CD4-positive, CD25-positive, alpha-beta regulatory T cell (primary cell): Measurements from ENCODE around the gene BOC. TPM values are rescaled to one million over a fixed set of nuclear protein-coding genes. Genes with fewer than 3 reads are reported as not detected.

Experiments
- ATAC-seq, 2 donors: fragments of 150-1000 bp; cut with Tn5 transposase; one replicate each; pipeline ENCODE4 v1.10.0; 2021; ENCODE audit warnings: low read depth in 2 of 2, moderate number of reproducible peaks in 2 of 2, moderate library complexity in 1 of 2
- DNase-seq, 3 donors: peaks; one replicate each; pipeline versions ENCODE4 v3.0.0 to v3.0.0-alpha.2; 2012 to 2022; ENCODE audit warnings: mixed read lengths in 1 of 3
- H3K27ac ChIP-seq: one replicate; pipeline ENCODE4 v1.7.0; 2013; ENCODE audit warnings: mild to moderate bottlenecking, low read length; ENCODE audit not compliant: insufficient read depth, poor library complexity, severe bottlenecking
- H3K27me3 ChIP-seq: one replicate; pipeline ENCODE4 v1.7.0; 2013; ENCODE audit warnings: low read length; ENCODE audit not compliant: control insufficient read depth, insufficient read depth
- H3K36me3 ChIP-seq: one replicate; pipeline ENCODE4 v1.7.0; 2013; ENCODE audit warnings: mild to moderate bottlenecking, low read length, moderate library complexity; ENCODE audit not compliant: control insufficient read depth, insufficient read depth
- H3K4me1 ChIP-seq: 2 replicates; pipeline ENCODE4 v1.7.0; 2013; ENCODE audit warnings: mild to moderate bottlenecking, low read length; ENCODE audit not compliant: insufficient read depth, control insufficient read depth, poor library complexity, severe bottlenecking
- H3K4me3 ChIP-seq: one replicate; pipeline ENCODE4 v1.7.0; 2013; ENCODE audit warnings: low read depth, mild to moderate bottlenecking, low read length, moderate library complexity
- H3K9me3 ChIP-seq, 2 experiments: 1 replicate in 1 of 2; 2 replicates in 1 of 2; pipeline ENCODE4 v1.7.0; 2013; ENCODE audit warnings: low read length in 2 of 2, mild to moderate bottlenecking in 1 of 2, moderate library complexity in 1 of 2; ENCODE audit not compliant: control insufficient read depth in 2 of 2
- H3K27ac Mint-ChIP-seq, 3 donors: one replicate each; pipeline ENCODE4 v1.8.0; 2020 to 2022; ENCODE audit warnings: mild to moderate bottlenecking in 3 of 3, mixed read lengths in 3 of 3, moderate library complexity in 2 of 3
- H3K27me3 Mint-ChIP-seq: one replicate; pipeline ENCODE4 v1.8.0; 2022; ENCODE audit warnings: mild to moderate bottlenecking, mixed read lengths
- H3K36me3 Mint-ChIP-seq: one replicate; pipeline ENCODE4 v1.8.0; 2020; ENCODE audit warnings: mixed read lengths
- H3K4me1 Mint-ChIP-seq, 4 donors: one replicate each; pipeline ENCODE4 v1.8.0; 2020 to 2022; ENCODE audit warnings: mixed read lengths in 4 of 4, mild to moderate bottlenecking in 1 of 4
- H3K4me3 Mint-ChIP-seq, 4 donors: one replicate each; pipeline ENCODE4 v1.8.0; 2020 to 2022; ENCODE audit warnings: mild to moderate bottlenecking in 4 of 4, mixed read lengths in 4 of 4, moderate library complexity in 3 of 4
- H3K9me3 Mint-ChIP-seq, 7 donors: one replicate each; pipeline ENCODE4 v1.8.0; 2020 to 2022; ENCODE audit warnings: mixed read lengths in 7 of 7, mild to moderate bottlenecking in 3 of 7, moderate library complexity in 2 of 7
- polyA plus RNA-seq, 4 donors: library from polyadenylated mRNA; unstranded; fragments of 300-500 nt; fragmentation: Illumina TruSeq; gene quantifications; one replicate each; pipeline ENCODE4 v1.2.3, GENCODE V29; 2021
- total RNA-seq: library from RNA; stranded (reverse); gene quantifications from one replicate; pipeline ENCODE4 v1.2.3, GENCODE V29; 2022

The BOC gene
- total and polyA plus RNA-seq, 5 donors from 2014 or later = not detected

DNA sequence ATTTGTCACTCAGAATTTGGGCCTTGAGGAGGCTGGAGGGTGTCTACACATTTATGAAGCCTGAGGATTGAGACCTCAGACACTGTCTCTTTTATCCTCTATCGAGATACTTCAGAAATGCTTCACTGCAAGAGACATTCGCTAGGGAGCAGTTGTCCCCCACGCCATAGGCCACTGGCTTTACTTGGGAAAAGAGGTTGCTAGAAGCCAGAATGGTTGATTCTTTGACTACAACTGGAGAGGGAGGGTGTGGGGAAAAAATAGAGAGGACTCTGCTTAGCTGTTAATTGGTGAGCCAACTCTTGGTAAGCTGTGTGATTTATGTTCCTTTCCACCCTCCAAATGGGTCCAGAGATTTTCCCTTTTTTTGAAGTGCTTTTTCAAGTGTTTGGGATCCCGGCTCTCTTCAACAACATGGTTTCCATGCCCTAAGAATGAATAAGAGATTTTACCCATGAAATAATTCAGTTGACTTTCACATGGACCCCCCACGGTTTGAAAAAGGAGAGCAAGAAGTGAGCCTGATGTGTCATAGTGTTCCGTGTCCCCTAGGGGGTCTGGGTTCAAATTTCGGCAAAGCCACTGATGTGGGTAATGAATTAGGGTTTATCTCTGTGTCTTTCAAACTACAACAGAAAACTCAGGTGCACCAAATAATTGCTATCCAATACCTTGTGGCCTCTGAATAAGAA lies 2.7 kb downstream of the BOC start:
- Histone ChIP-seq H3K27ac (no peak overlapping the region), H3K9me3 (no peaks in the 10 kb centered on the region), H3K36me3 (no peaks in the 10 kb centered on the region), H3K4me3 (no peak overlapping the region), H3K27me3 (peaks cover 21% of the 10 kb centered on the region), H3K4me1 (no peaks in the 10 kb centered on the region)
- DNase-seq = no peak
- H3K27me3 Mint-ChIP-seq = peaks cover 58% of the 10 kb centered on the region
- peaks cover 0 to 15% (median 5%) of the 10 kb centered on the region in 4 donors for H3K4me1 Mint-ChIP-seq
- H3K4me3 Mint-ChIP-seq = peak overlapping the region in 1 of 4 donors; percentile 11
- ATAC-seq = no peak
- H3K9me3 Mint-ChIP-seq = peaks cover 0 to 2% (median 0%) of the 10 kb centered on the region in 7 donors
- H3K27ac Mint-ChIP-seq = no peak overlapping the region
- no peaks in the 10 kb centered on the region for H3K36me3 Mint-ChIP-seq

- no peak for DNase-seq
- Histone ChIP-seq H3K36me3 (no peaks in the 10 kb centered on the region), H3K9me3 (no peaks in the 10 kb centered on the region), H3K27me3 (peaks cover 16% of the 10 kb centered on the region), H3K4me1 (no peaks in the 10 kb centered on the region), H3K4me3 (no peak overlapping the region), H3K27ac (no peak overlapping the region)
- ATAC-seq = no peak
- Mint-ChIP-seq H3K27me3 (peaks cover 49% of the 10 kb centered on the region), H3K4me1 (peaks cover 0 to 15% (median 5%) of the 10 kb centered on the region in 4 donors), H3K27ac (no peak overlapping the region), H3K36me3 (no peaks in the 10 kb centered on the region), H3K9me3 (peaks cover 0 to 2% (median 0%) of the 10 kb centered on the region in 7 donors), H3K4me3 (no peak overlapping the region)
These were observed 3.7 kb downstream of the BOC start for GRCh38 chr3:113214917-113215595.

- DNase-seq (no peak), ATAC-seq (no peak)
- H3K4me1 Mint-ChIP-seq = peaks cover 0 to 10% (median 3%) of the 10 kb centered on the region in 4 donors
- Histone ChIP-seq H3K9me3 (no peaks in the 10 kb centered on the region), H3K36me3 (no peaks in the 10 kb centered on the region), H3K27me3 (peaks cover 16% of the 10 kb centered on the region), H3K4me1 (no peaks in the 10 kb centered on the region), H3K27ac (no peak overlapping the region), H3K4me3 (no peak overlapping the region)
- peaks cover 0 to 2% (median 0%) of the 10 kb centered on the region in 7 donors for H3K9me3 Mint-ChIP-seq
- no peak overlapping the region for H3K4me3 Mint-ChIP-seq
- peaks cover 43% of the 10 kb centered on the region for H3K27me3 Mint-ChIP-seq
- H3K36me3 Mint-ChIP-seq = no peaks in the 10 kb centered on the region
- no peak overlapping the region for H3K27ac Mint-ChIP-seq
These were observed 5.0 kb downstream of the BOC start for GRCh38 chr3:113216393-113216792.

DNA sequence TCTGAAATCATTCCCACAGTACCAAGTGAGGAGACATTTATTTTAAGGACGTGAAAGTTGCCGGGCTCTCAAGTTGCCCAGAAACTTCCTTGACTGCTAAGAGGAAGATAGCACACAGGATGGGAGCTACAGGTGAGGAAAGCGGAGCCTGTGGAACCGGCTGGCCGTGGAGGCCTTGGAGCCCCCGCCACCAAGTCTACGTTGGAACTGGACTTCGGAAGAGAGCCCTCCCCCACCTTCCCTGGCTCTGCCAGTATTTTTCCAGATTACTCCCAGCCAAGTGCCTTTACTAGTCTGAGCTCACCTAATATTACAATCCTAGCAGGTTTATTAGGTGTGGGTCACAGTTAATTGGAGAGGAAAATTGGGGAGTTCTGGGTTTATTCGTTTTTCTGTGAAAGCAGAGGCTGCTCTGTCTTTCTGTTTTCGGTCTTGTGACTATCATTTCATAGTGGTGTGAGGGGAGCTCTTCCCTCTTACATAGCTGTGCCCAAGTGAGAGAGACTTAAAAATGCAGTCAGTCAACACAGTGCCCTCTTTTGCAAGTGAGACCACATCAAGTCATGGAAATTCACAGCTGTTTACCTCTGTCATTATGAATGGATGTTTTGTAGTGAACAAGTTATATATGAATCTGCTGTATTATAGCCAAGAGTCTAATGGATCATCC lies 6.8 kb downstream of the BOC start:
- H3K36me3 Mint-ChIP-seq = no peaks in the 10 kb centered on the region
- DNase-seq (no peak), ATAC-seq (no peak)
- H3K27me3 Mint-ChIP-seq = peaks cover 33% of the 10 kb centered on the region
- no peak overlapping the region for H3K27ac ChIP-seq
- H3K4me1 ChIP-seq = no peaks in the 10 kb centered on the region
- no peak overlapping the region for H3K4me3 ChIP-seq
- peaks cover 0 to under 1% (median 0%) of the 10 kb centered on the region in 4 donors for H3K4me1 Mint-ChIP-seq
- H3K4me3 Mint-ChIP-seq = no peak overlapping the region
- H3K9me3 Mint-ChIP-seq = no peaks in the 10 kb centered on the region
- peaks cover 11% of the 10 kb centered on the region for H3K27me3 ChIP-seq
- no peak overlapping the region for H3K27ac Mint-ChIP-seq
- no peaks in the 10 kb centered on the region for H3K9me3 ChIP-seq
- no peaks in the 10 kb centered on the region for H3K36me3 ChIP-seq

- no peak overlapping the region for H3K4me3 ChIP-seq
- Mint-ChIP-seq H3K27ac (no peak overlapping the region), H3K9me3 (no peaks in the 10 kb centered on the region), H3K4me3 (no peak overlapping the region), H3K4me1 (no peaks in the 10 kb centered on the region), H3K36me3 (no peaks in the 10 kb centered on the region), H3K27me3 (peaks cover 33% of the 10 kb centered on the region)
- no peak overlapping the region for H3K27ac ChIP-seq
- H3K36me3 ChIP-seq = no peaks in the 10 kb centered on the region
- no peak for DNase-seq
- H3K27me3 ChIP-seq = peaks cover 7% of the 10 kb centered on the region
- no peak for ATAC-seq
- no peaks in the 10 kb centered on the region for H3K9me3 ChIP-seq
- H3K4me1 ChIP-seq = no peaks in the 10 kb centered on the region
These were observed 7.3 kb downstream of the BOC start for GRCh38 chr3:113218681-113219045.

DNA sequence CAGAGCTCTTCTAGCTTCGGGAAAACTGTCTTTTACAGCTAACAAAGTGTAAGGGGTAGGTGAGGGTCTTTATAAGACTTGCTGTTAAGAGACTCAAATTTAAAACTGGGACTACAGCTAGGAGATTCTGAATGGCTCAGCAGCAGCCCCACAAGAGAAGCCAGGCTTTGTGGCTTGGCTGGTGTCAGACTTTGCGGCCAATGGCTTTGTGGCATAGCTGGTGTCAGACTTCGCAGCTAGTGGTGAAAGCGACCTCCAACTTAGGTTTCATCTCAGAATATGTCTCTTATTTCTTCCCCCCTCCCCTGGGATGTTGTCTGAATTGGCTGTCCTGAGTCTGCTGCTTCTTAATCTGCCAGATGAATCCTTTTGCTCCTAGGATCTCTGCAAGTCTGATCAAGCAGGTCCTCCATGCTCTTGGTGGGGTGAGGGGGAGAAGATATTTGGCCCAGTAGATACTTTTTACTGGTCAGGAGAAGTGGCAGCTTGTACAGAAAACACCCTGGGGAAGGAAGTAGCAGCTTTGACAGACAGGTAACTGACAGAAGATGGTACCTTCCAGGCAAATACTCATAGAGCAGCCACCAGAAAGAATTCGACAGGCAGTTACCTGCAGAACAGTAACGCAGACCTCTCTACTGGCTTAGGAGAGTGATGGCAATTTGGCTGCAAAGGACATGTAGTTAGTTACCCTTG lies 8.4 kb downstream of the BOC start:
- no peak for ATAC-seq
- no peak overlapping the region for H3K4me3 ChIP-seq
- peaks cover 28% of the 10 kb centered on the region for H3K27me3 Mint-ChIP-seq

DNA sequence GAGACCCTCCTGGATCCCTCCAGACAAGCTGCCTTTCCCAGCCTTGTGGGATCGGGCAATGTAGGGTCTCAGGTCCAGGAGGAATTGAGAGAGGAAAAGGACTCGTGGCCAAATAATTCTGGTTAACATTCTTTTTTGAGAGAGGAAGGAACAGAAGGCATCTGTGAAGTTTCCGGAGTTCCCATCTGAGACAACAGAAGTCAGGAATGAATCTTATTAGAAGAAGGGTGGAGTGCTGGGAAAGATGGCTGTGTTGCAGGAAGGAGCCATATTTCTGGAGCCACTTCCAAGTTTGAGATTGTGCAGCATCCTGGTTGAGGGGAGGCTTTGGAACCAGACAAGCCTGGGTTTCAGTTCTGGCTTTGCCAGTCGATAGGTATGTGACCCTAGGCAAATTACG lies 9.4 kb downstream of the BOC start:
- H3K4me1 ChIP-seq = peaks cover 4% of the 10 kb centered on the region
- no peak overlapping the region for H3K27ac ChIP-seq
- H3K27me3 ChIP-seq = peaks cover 3% of the 10 kb centered on the region
- no peaks in the 10 kb centered on the region for H3K9me3 Mint-ChIP-seq
- peaks cover 0 to 4% (median 0%) of the 10 kb centered on the region in 4 donors for H3K4me1 Mint-ChIP-seq
- H3K27me3 Mint-ChIP-seq = peaks cover 24% of the 10 kb centered on the region
- no peak overlapping the region for H3K4me3 ChIP-seq
- H3K9me3 ChIP-seq = no peaks in the 10 kb centered on the region
- DNase-seq (no peak), ATAC-seq (no peak)
- H3K4me3 Mint-ChIP-seq = no peak overlapping the region
- H3K36me3 Mint-ChIP-seq = no peaks in the 10 kb centered on the region
- H3K27ac Mint-ChIP-seq = no peak overlapping the region
- no peaks in the 10 kb centered on the region for H3K36me3 ChIP-seq

More for the DNA sequence above, 8.4 kb downstream of the BOC start:
- Mint-ChIP-seq H3K27ac (no peak overlapping the region), H3K4me3 (no peak overlapping the region), H3K36me3 (no peaks in the 10 kb centered on the region), H3K9me3 (no peaks in the 10 kb centered on the region), H3K4me1 (peaks cover 0 to 4% (median 0%) of the 10 kb centered on the region in 4 donors)
- Histone ChIP-seq H3K9me3 (no peaks in the 10 kb centered on the region), H3K27ac (no peak overlapping the region), H3K36me3 (no peaks in the 10 kb centered on the region), H3K27me3 (peaks cover 3% of the 10 kb centered on the region), H3K4me1 (peaks cover 4% of the 10 kb centered on the region)
- DNase-seq = no peak
